SK-N-SH (cell line): ENCODE measurements around the gene PRSS36. TPM values are rescaled to one million over a fixed set of nuclear protein-coding genes. Genes with fewer than 3 reads are reported as not detected.

ENCODE experiments used
- CTCF ChIA-PET: fragments of 300-600, 350-600 bp; formaldehyde crosslinking; extraction: SDS; loops from one replicate; lab custom pipeline; 2021; lab: Yijun Ruan, JAX
- POLR2A ChIA-PET: fragments of 350-600 bp; sonication (Branson Sonifier 250); formaldehyde crosslinking; extraction: SDS; loops from one replicate; lab custom pipeline; 2020; ENCODE audit warnings: antibody characterized with exemption, inconsistent platforms; lab: Yijun Ruan, JAX
- DNase-seq: peaks from one replicate; pipeline ENCODE4 v3.0.0; 2012
- H2AFZ ChIP-seq: fragments of 200-600 bp; sonication (generic); 2 replicates; pipeline ENCODE4 v1.8.1; 2016; ENCODE audit warnings: antibody characterized with exemption, mild to moderate bottlenecking, low read depth
- H3F3A ChIP-seq: fragments of 200-600 bp; sonication (generic); replicated peaks from 2 replicates; pipeline ENCODE3; 2016; ENCODE audit warnings: antibody characterized with exemption, mild to moderate bottlenecking; ENCODE audit not compliant: insufficient read depth
- H3K27ac ChIP-seq, 2 experiments: fragments of 200-500 bp in 1 of 2; fragments of 200-600 bp in 1 of 2; sonication (Bioruptor generic) in 1 of 2; sonication (generic), shearing (Covaris generic) in 1 of 2; 2 replicates each; pipeline versions ENCODE4 v1.5.1 to v1.6.1; 2014 to 2016; ENCODE audit warnings: low read depth in 2 of 2, inconsistent platforms in 1 of 2, low read length in 1 of 2, mild to moderate bottlenecking in 1 of 2, mixed read lengths in 1 of 2
- H3K27me3 ChIP-seq: fragments of 200-600 bp; sonication (generic), shearing (Covaris generic); 2 replicates; pipeline ENCODE4 v1.6.1; 2016; ENCODE audit warnings: mixed run types; ENCODE audit not compliant: insufficient read depth
- H3K36me3 ChIP-seq, 2 experiments: fragments of 200-500 bp in 1 of 2; fragments of 200-600 bp in 1 of 2; sonication (Bioruptor generic) in 1 of 2; sonication (generic) in 1 of 2; replicated peaks in 1 of 2; 2 replicates each; pipeline versions ENCODE3 to v1.5.1; 2014 to 2016; ENCODE audit warnings: low read length in 1 of 2, mild to moderate bottlenecking in 1 of 2; ENCODE audit not compliant: insufficient read depth in 2 of 2, control insufficient read depth in 1 of 2
- H3K4me1 ChIP-seq, 2 experiments: fragments of 200-500 bp in 1 of 2; fragments of 200-600 bp in 1 of 2; sonication (Bioruptor generic) in 1 of 2; sonication (generic), shearing (Covaris generic) in 1 of 2; 2 replicates each; pipeline versions ENCODE4 v1.5.1 to v1.6.1; 2014 to 2016; ENCODE audit warnings: low read depth in 1 of 2, low read length in 1 of 2, mixed run types in 1 of 2; ENCODE audit not compliant: insufficient read depth in 2 of 2, control insufficient read depth in 1 of 2
- H3K4me2 ChIP-seq: fragments of 200-600 bp; sonication (generic), shearing (Covaris generic); 2 replicates; pipeline ENCODE4 v1.6.1; 2017; ENCODE audit warnings: mixed run types
- H3K4me3 ChIP-seq, 2 experiments: fragments of 200-500 bp in 1 of 2; fragments of 200-600 bp in 1 of 2; sonication (Bioruptor generic) in 1 of 2; sonication (generic), shearing (Covaris generic) in 1 of 2; 2 replicates each; pipeline versions ENCODE4 v1.5.1 to v1.8.1; 2014 to 2016; ENCODE audit warnings: low read depth in 2 of 2, inconsistent platforms in 1 of 2, low read length in 1 of 2, mild to moderate bottlenecking in 1 of 2, mixed read lengths in 1 of 2, moderate library complexity in 1 of 2
- H3K79me2 ChIP-seq: fragments of 200-600 bp; sonication (generic); 2 replicates; pipeline ENCODE4 v1.8.1; 2017; ENCODE audit warnings: mild to moderate bottlenecking; ENCODE audit not compliant: insufficient read depth
- H3K9ac ChIP-seq: fragments of 200-600 bp; sonication (generic); 2 replicates; pipeline ENCODE4 v1.6.1; 2017; ENCODE audit warnings: mixed run types
- H3K9me2 ChIP-seq: fragments of 200-600 bp; sonication (generic); 2 replicates; pipeline ENCODE4 v1.6.1; 2017; ENCODE audit warnings: mixed run types
- H3K9me3 ChIP-seq: fragments of 200-600 bp; sonication (generic); 2 replicates; pipeline ENCODE4 v1.6.1; 2017; ENCODE audit warnings: mixed run types, mild to moderate bottlenecking, moderate library complexity
- H4K20me1 ChIP-seq: fragments of 200-600 bp; sonication (generic); 2 replicates; pipeline ENCODE4 v1.6.1; 2017; ENCODE audit warnings: mild to moderate bottlenecking, mixed run types; ENCODE audit not compliant: insufficient read depth
- EP300 ChIP-seq, 2 experiments: IDR thresholded peaks; 2 replicates each; pipeline versions ENCODE4 v1.4.0 to v1.6.1; 2012; ENCODE audit warnings: borderline replicate concordance in 1 of 2, low read depth in 1 of 2, low read length in 1 of 2
- EZH2phosphoT487 ChIP-seq: fragments of 200-600 bp; sonication (generic); IDR thresholded peaks from 2 replicates; pipeline ENCODE4 v1.6.1; 2017; ENCODE audit warnings: low read depth, mixed run types, mild to moderate bottlenecking, antibody characterized with exemption, moderate library complexity, borderline replicate concordance
- FOXJ3 ChIP-seq: sonication (generic); formaldehyde crosslinking; IDR thresholded peaks from 2 replicates; pipeline ENCODE4 v1.5.1; 2020; ENCODE audit warnings: mild to moderate bottlenecking, missing genetic modification reagents
- GATA2 ChIP-seq: sonication (generic); formaldehyde crosslinking; IDR thresholded peaks from 2 replicates; pipeline ENCODE4 v1.5.0; 2020; ENCODE audit warnings: mild to moderate bottlenecking, missing genetic modification reagents
- MEF2A ChIP-seq: IDR thresholded peaks from 2 replicates; pipeline ENCODE4 v1.4.0; 2012; ENCODE audit warnings: low read depth, borderline replicate concordance
- MXI1 ChIP-seq: IDR thresholded peaks from 2 replicates; pipeline ENCODE4 v1.6.1; 2012; ENCODE audit warnings: mild to moderate bottlenecking, low read depth, low read length, improper control_type of control experiment
- PBX3 ChIP-seq: IDR thresholded peaks from 2 replicates; pipeline ENCODE4; 2012
- RXRA ChIP-seq: IDR thresholded peaks from 2 replicates; pipeline ENCODE4 v1.4.0; 2012; ENCODE audit warnings: low read depth, mild to moderate bottlenecking, borderline replicate concordance
- SIN3A ChIP-seq: IDR thresholded peaks from 2 replicates; pipeline ENCODE4 v1.6.1; 2012; ENCODE audit warnings: low read depth, mild to moderate bottlenecking, low read length, moderate library complexity, borderline replicate concordance
- SMC3 ChIP-seq: IDR thresholded peaks from 2 replicates; pipeline ENCODE4 v1.6.1; 2012; ENCODE audit warnings: low read depth, low read length, improper control_type of control experiment
- TAF1 ChIP-seq: IDR thresholded peaks from 2 replicates; pipeline ENCODE4 v1.6.1; 2012; ENCODE audit warnings: low read depth, mild to moderate bottlenecking, low read length, moderate library complexity, borderline replicate concordance
- USF2 ChIP-seq: fragments of 150-350 bp; IDR thresholded peaks from 2 replicates; pipeline ENCODE4 v1.6.1; 2017; ENCODE audit warnings: antibody characterized with exemption, low read length, low read depth, borderline replicate concordance
- YY1 ChIP-seq: IDR thresholded peaks from 2 replicates; pipeline ENCODE4 v1.4.0; 2012; ENCODE audit warnings: low read depth, mild to moderate bottlenecking
- WGBS: methylation state at CpG from one replicate; pipeline ENCODE4 v1.1.6; 2017; ENCODE audit warnings: low lambda C conversion rate; 5-methylcytosine and 5-hydroxymethylcytosine counted together
- polyA plus RNA-seq, 3 experiments: library from polyadenylated mRNA; depleted of rRNA; stranded (reverse); fragments of >200 nt; gene quantifications; 2 replicates each; pipeline ENCODE4 v1.2.3, GENCODE V29; 2012

Gene PRSS36
- polyA plus RNA-seq, 1 of the 3 experiments (the other 2 are of a cell fraction): 0.49 TPM

DNA sequence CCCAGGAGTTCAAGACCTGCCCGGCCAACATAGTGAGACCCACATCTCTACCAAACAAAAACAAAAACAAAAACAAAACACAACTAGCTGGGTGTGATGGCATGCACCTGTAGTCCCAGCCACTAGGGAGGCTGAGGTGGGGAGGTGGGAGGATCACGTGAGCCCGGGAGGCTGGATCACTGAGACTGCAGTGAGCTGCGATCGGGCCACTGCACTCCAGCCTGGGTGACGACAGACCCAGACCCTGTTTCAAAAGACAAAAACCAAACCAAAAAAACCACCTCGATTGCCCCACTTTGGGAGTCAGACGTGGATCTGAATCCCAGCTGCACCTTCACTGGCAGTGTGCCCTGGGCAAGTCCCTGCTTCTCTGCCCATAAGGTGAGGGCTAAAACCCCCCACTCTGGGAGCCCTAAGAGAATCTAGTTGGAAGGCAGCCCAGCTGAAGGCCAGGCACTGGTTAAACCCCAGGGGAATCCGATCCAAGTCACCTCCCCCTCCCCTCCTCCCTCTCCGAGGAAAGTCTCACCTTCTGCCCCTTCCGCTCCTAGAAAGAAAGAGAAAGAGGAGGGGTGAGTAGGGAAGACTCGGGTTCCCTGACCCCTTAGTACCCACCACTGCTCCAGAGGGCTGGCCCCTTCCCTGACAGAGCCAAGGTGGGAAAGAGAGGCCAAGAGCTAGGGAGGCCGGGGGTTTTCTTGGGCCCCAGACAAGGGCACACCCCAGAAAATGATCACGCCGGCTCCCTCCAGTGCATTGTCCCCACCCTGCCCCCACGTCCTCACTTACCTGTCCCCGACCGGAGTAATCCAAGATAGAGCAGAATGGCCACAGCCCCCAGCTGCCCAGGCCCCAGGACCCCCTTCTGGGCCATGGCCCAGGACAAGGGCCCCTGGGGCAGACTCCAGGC lies 15.0 kb downstream of the PRSS36 start:
- Histone ChIP-seq H2AFZ (no peak overlapping the region), H3K4me3 (no peak overlapping the region), H3K9me2 (no peaks in the 10 kb centered on the region), H4K20me1 (no peaks in the 10 kb centered on the region), H3K4me1 (peaks cover 4 to 31% of the 10 kb centered on the region in 2 experiments; a peak in 2 of 4 replicates), H3K36me3 (peaks cover 0 to 13% of the 10 kb centered on the region in 2 experiments), H3K79me2 (no peaks in the 10 kb centered on the region), H3K4me2 (no peak overlapping the region), H3K27me3 (no peaks in the 10 kb centered on the region), H3F3A (no peaks in the 10 kb centered on the region), H3K9ac (no peak overlapping the region), H3K27ac (no peak overlapping the region; a peak in 1 of 4 replicates), H3K9me3 (no peaks in the 10 kb centered on the region)
- 84% methylated on average over 18 of the region's 18 CpGs for WGBS
- ChIA-PET POLR2A (interaction anchor here (0.6 to 3.9 kb wide), 2 partner anchors 18 to 132 kb away, joined by 3 to 15 read pairs; partner anchors contain the start of gene KAT8), CTCF (interaction anchor here (1.0 to 1.2 kb wide), 3 partner anchors 23 to 152 kb away, joined by 3 to 4 read pairs (median 4); no protein-coding TSS in a partner anchor)
- no peak for TF ChIP-seq MXI1
- no peak for DNase-seq

DNA sequence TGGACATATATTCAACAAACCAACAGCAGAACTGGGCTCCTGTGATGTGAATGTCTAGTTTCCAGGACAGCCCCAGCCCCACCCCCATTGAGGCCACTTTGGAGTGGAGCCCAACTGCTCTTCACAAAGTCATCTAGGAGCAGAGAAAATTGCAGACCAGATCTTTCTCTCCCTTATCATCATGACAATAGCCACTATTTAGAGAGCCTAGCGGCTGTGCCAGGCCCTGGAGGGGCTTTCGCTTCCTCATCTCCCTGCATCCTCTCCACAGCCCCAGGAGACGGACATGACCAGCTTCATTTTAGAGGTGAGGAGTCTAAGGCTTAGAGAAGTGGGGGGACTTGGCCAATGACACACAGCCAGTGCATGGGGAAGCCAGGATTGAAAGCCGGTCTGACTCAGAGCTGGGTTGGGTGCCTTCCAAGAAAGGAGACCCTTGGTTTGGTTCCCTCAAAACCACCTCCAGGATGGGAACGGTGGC lies 15.7 kb downstream of the PRSS36 start:
- CTCF ChIA-PET: interaction anchor here (1.0 to 1.2 kb wide), 3 partner anchors 22 to 151 kb away, joined by 3 to 4 read pairs (median 4); no protein-coding TSS in a partner anchor
- Histone ChIP-seq H3K9me2 (no peaks in the 10 kb centered on the region), H3F3A (no peaks in the 10 kb centered on the region), H3K36me3 (peaks cover 0 to 13% of the 10 kb centered on the region in 2 experiments), H3K4me2 (no peak overlapping the region), H3K4me1 (peaks cover 4 to 28% of the 10 kb centered on the region in 2 experiments; a peak in 2 of 4 replicates), H3K79me2 (no peaks in the 10 kb centered on the region), H3K27ac (peak overlapping the region in 1 of 2 experiments; percentile 24; a peak in 1 of 4 replicates), H3K9ac (no peak overlapping the region), H2AFZ (no peak overlapping the region), H3K27me3 (no peaks in the 10 kb centered on the region), H3K4me3 (no peak overlapping the region), H4K20me1 (no peaks in the 10 kb centered on the region), H3K9me3 (no peaks in the 10 kb centered on the region)
- DNase-seq: no peak
- TF ChIP-seq GATA2 (CRISPR knock-in tag): no peak
- no peak for TF ChIP-seq SMC3
- POLR2A ChIA-PET: interaction anchor here (0.6 to 3.9 kb wide), 2 partner anchors 17 to 132 kb away, joined by 3 to 15 read pairs; partner anchors contain the start of gene KAT8
- whole genome bisulfite sequencing: 52% methylated on average over 5 of the region's 5 CpGs

DNA sequence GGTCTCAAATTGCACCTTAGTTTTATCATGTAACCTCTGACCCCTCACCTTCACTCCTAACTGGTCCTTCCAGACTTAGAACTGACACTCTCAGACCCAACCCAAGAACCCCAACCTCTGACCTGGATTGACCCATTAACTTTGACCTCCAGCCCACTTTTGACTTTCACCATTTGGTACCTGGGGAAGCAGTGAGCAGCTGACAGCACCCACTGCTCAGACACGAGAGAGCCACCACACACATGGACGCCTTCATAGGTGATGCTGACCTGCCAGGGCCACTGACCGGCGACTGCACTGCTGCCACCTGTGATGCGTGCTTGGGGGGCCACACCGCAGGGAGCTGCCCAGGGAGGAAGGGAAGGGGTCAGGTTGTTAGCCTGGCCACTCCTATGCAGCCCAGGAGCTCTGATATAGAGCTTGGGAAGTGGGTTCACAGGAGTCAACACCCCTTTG lies 16.8 kb downstream of the PRSS36 start:
- H3F3A ChIP-seq: no peaks in the 10 kb centered on the region
- no peaks in the 10 kb centered on the region for H4K20me1 ChIP-seq
- CTCF ChIA-PET: interaction anchor here (1.5 kb wide), 1 partner anchor 9 kb away, joined by 4 read pairs; no protein-coding TSS in a partner anchor
- H3K9ac ChIP-seq: no peak overlapping the region
- H3K9me2 ChIP-seq: no peaks in the 10 kb centered on the region
- H3K27ac ChIP-seq: no peak overlapping the region; a peak in 1 of 4 replicates
- no peak for DNase-seq
- H3K4me1 ChIP-seq: peaks cover 0 to 20% of the 10 kb centered on the region in 2 experiments; a peak in 1 of 4 replicates
- H2AFZ ChIP-seq: no peak overlapping the region
- no peaks in the 10 kb centered on the region for H3K79me2 ChIP-seq
- H3K4me2 ChIP-seq: no peak overlapping the region
- peaks cover 0 to 13% of the 10 kb centered on the region in 2 experiments for H3K36me3 ChIP-seq
- H3K27me3 ChIP-seq: no peaks in the 10 kb centered on the region
- POLR2A ChIA-PET: interaction anchor here (3.9 kb wide), 1 partner anchor 16 kb away, joined by 15 read pairs; the partner anchor contains the start of gene KAT8
- 71% methylated on average over 1 of the region's 6 CpGs for WGBS
- no peaks in the 10 kb centered on the region for H3K9me3 ChIP-seq
- H3K4me3 ChIP-seq: no peak overlapping the region
- TF ChIP-seq RXRA: no peak
- no peak for TF ChIP-seq EP300 (IDR thresholded peaks at IDR 0.05; ENCODE audit: borderline replicate concordance in 1 of 2, low read depth in 1 of 2, low read length in 1 of 2)
- no peak for TF ChIP-seq SMC3
- no peak for TF ChIP-seq TAF1
- no peak for TF ChIP-seq EZH2phosphoT487
- no peak for TF ChIP-seq PBX3
- no peak for TF ChIP-seq USF2
- TF ChIP-seq YY1: no peak
- no peak for TF ChIP-seq MEF2A
- no peak for TF ChIP-seq SIN3A
- no peak for TF ChIP-seq FOXJ3 (CRISPR knock-in tag)
